H9 (cell line): Measurements from ENCODE around the gene TTC33. TPM values are rescaled to one million over a fixed set of nuclear protein-coding genes. Genes with fewer than 3 reads are reported as not detected.

Experiments
- DNase-seq: peaks from one replicate; pipeline ENCODE4 v3.0.0-alpha.2; 2017
- H2AFZ ChIP-seq: one replicate; pipeline ENCODE4 v1.6.1; 2013; ENCODE audit warnings: mild to moderate bottlenecking, low read length, control low read depth, moderate library complexity
- H2AK5ac ChIP-seq: 2 replicates; pipeline ENCODE4 v1.6.1; 2013; ENCODE audit warnings: low read length, control low read depth, mixed read lengths; ENCODE audit not compliant: insufficient read length
- H2BK120ac ChIP-seq: one replicate; pipeline ENCODE4 v1.6.1; 2013; ENCODE audit warnings: low read depth, mild to moderate bottlenecking, low read length, control low read depth, inconsistent platforms; ENCODE audit not compliant: poor library complexity, severe bottlenecking
- H2BK12ac ChIP-seq: 2 replicates; pipeline ENCODE4 v1.6.1; 2013; ENCODE audit warnings: low read length, control low read depth, mixed read lengths, low read depth; ENCODE audit not compliant: insufficient read length
- H2BK15ac ChIP-seq: 2 replicates; pipeline ENCODE4 v1.6.1; 2013; ENCODE audit warnings: low read depth, low read length, control low read depth
- H2BK20ac ChIP-seq: one replicate; pipeline ENCODE4 v1.6.1; 2013; ENCODE audit warnings: low read depth, mild to moderate bottlenecking, low read length, control low read depth, inconsistent platforms; ENCODE audit not compliant: poor library complexity, severe bottlenecking
- H2BK5ac ChIP-seq: 2 replicates; pipeline ENCODE4 v1.6.1; 2013; ENCODE audit warnings: low read length, control low read depth, mixed read lengths; ENCODE audit not compliant: insufficient read length
- H3K14ac ChIP-seq: 2 replicates; pipeline ENCODE4 v1.6.1; 2013; ENCODE audit warnings: low read length, control low read depth; ENCODE audit not compliant: insufficient read depth
- H3K18ac ChIP-seq: 2 replicates; pipeline ENCODE4 v1.6.1; 2013; ENCODE audit warnings: low read depth, mild to moderate bottlenecking, mixed read lengths, low read length, control low read depth; ENCODE audit not compliant: insufficient read length
- H3K23ac ChIP-seq: 2 replicates; pipeline ENCODE4 v1.6.1; 2013; ENCODE audit warnings: low read length, control low read depth, mixed read lengths, low read depth; ENCODE audit not compliant: insufficient read length
- H3K23me2 ChIP-seq: 2 replicates; pipeline ENCODE4 v1.6.1; 2013; ENCODE audit warnings: low read depth, mild to moderate bottlenecking, mixed read lengths, low read length, control low read depth; ENCODE audit not compliant: insufficient read length, poor library complexity, severe bottlenecking
- H3K27ac ChIP-seq: 2 replicates; pipeline ENCODE4 v1.5.1; 2013; ENCODE audit warnings: low read length, control low read depth, mixed read lengths, low read depth; ENCODE audit not compliant: insufficient read length
- H3K27me3 ChIP-seq: 2 replicates; pipeline ENCODE4 v1.6.1; 2013; ENCODE audit warnings: low read length, control low read depth, inconsistent platforms; ENCODE audit not compliant: insufficient read depth
- H3K4ac ChIP-seq: 2 replicates; pipeline ENCODE4 v1.6.1; 2013; ENCODE audit warnings: low read depth, mild to moderate bottlenecking, control low read depth, inconsistent platforms, low read length, moderate library complexity
- H3K4me1 ChIP-seq: 2 replicates; pipeline ENCODE4 v1.6.1; 2013; ENCODE audit warnings: low read length, control low read depth, inconsistent platforms; ENCODE audit not compliant: insufficient read depth
- H3K4me2 ChIP-seq: 2 replicates; pipeline ENCODE4 v1.6.1; 2013; ENCODE audit warnings: low read length, control low read depth, mixed read lengths; ENCODE audit not compliant: insufficient read length, insufficient read depth
- H3K56ac ChIP-seq: 2 replicates; pipeline ENCODE4 v1.6.1; 2013; ENCODE audit warnings: low read depth, mild to moderate bottlenecking, mixed read lengths, low read length, control low read depth; ENCODE audit not compliant: insufficient read length
- H3K79me1 ChIP-seq: 2 replicates; pipeline ENCODE4 v1.6.1; 2013; ENCODE audit warnings: low read depth, mild to moderate bottlenecking, moderate library complexity, low read length, control low read depth, inconsistent platforms; ENCODE audit not compliant: insufficient read depth, poor library complexity, severe bottlenecking
- H3K79me2 ChIP-seq: 2 replicates; pipeline ENCODE4 v1.6.1; 2013; ENCODE audit warnings: low read length, control low read depth, inconsistent platforms; ENCODE audit not compliant: insufficient read depth
- H3K9ac ChIP-seq: 2 replicates; pipeline ENCODE4 v1.6.1; 2013; ENCODE audit warnings: low read length, control low read depth, mixed read lengths; ENCODE audit not compliant: insufficient read length; ENCODE audit errors: extremely low read depth
- H3K9me3 ChIP-seq: one replicate; pipeline ENCODE4 v1.6.1; 2013; ENCODE audit warnings: low read depth, low read length, inconsistent platforms; ENCODE audit not compliant: control insufficient read depth
- H3T11ph ChIP-seq: one replicate; pipeline ENCODE4 v1.6.1; 2013; ENCODE audit warnings: mild to moderate bottlenecking, low read length, control low read depth, inconsistent platforms
- H4K20me1 ChIP-seq: one replicate; pipeline ENCODE4 v1.6.1; 2013; ENCODE audit not compliant: control insufficient read depth, insufficient read length, insufficient read depth
- H4K5ac ChIP-seq: 2 replicates; pipeline ENCODE4 v1.6.1; 2013; ENCODE audit warnings: low read depth, mild to moderate bottlenecking, mixed read lengths, low read length, control low read depth; ENCODE audit not compliant: insufficient read length
- H4K8ac ChIP-seq: replicated peaks from 2 replicates; pipeline ENCODE4 v1.6.1; 2013; ENCODE audit warnings: low read length, control low read depth, mixed read lengths, low read depth; ENCODE audit not compliant: insufficient read length
- H4K91ac ChIP-seq: 2 replicates; pipeline ENCODE4 v1.6.1; 2013; ENCODE audit warnings: low read depth, mild to moderate bottlenecking, moderate library complexity, mixed read lengths, low read length, control low read depth; ENCODE audit not compliant: insufficient read length
- H3K27ac Mint-ChIP-seq, 3 experiments: 2 replicates in 2 of 3; 3 replicates in 1 of 3; pipeline ENCODE4 v1.8.0; 2020 to 2021; ENCODE audit warnings: mixed read lengths in 3 of 3, mild to moderate bottlenecking in 1 of 3, moderate library complexity in 1 of 3
- H3K27me3 Mint-ChIP-seq: 2 replicates; pipeline ENCODE4 v1.8.0; 2021; ENCODE audit warnings: low read depth, mild to moderate bottlenecking, moderate library complexity, mixed read lengths
- H3K36me3 Mint-ChIP-seq, 3 experiments: 2 replicates in 2 of 3; 3 replicates in 1 of 3; pipeline ENCODE4 v1.8.0; 2020 to 2021; ENCODE audit warnings: low read depth in 3 of 3, mixed read lengths in 3 of 3; ENCODE audit not compliant: insufficient read depth in 1 of 3
- H3K4me1 Mint-ChIP-seq, 2 experiments: 2 replicates each; pipeline ENCODE4 v1.8.0; 2020; ENCODE audit warnings: mixed read lengths in 2 of 2
- H3K4me3 Mint-ChIP-seq, 2 experiments: 2 replicates in 1 of 2; 3 replicates in 1 of 2; pipeline ENCODE4 v1.8.0; 2020 to 2021; ENCODE audit warnings: mild to moderate bottlenecking in 2 of 2, mixed read lengths in 2 of 2, moderate library complexity in 1 of 2
- H3K9me3 Mint-ChIP-seq, 2 experiments: 2 replicates in 1 of 2; 3 replicates in 1 of 2; pipeline ENCODE4 v1.8.0; 2020; ENCODE audit warnings: mild to moderate bottlenecking in 2 of 2, mixed read lengths in 2 of 2, moderate library complexity in 1 of 2
- CTCF ChIP-seq: fragments of 200-600 bp; sonication (generic); conservative IDR thresholded peaks from 3 replicates; pipeline ENCODE4 v1.8.0; 2021; ENCODE audit warnings: antibody characterized with exemption, mild to moderate bottlenecking
- WGBS: extraction: QIAGEN DNeasy Blood & Tissue Kit; methylation state at CpG from one replicate; pipeline ENCODE4 v1.1.7; 2013; ENCODE audit warnings: missing lambda C conversion rate, low lambda C conversion rate, mixed read lengths; ENCODE audit not compliant: insufficient read length; ENCODE audit errors: extremely low coverage; 5-methylcytosine and 5-hydroxymethylcytosine counted together
- total RNA-seq: library from RNA; stranded (reverse); gene quantifications from 2 replicates; pipeline ENCODE4 v1.2.1, GENCODE V29; 2021

Gene TTC33
- total RNA-seq, 1 experiment from 2014 or later = 7.3 TPM

- H3K27me3 Mint-ChIP-seq = no peaks in the 10 kb centered on the region
- no CpG with 5 or more reads among the region's 1 CpG for WGBS
- H3K27ac Mint-ChIP-seq = peak overlapping the region in 1 of 3 experiments; percentile 76; a peak in 2 of 7 replicates
- no peak overlapping the region for H3K27ac ChIP-seq
- no peaks in the 10 kb centered on the region for H3K23me2 ChIP-seq
- H2BK12ac ChIP-seq = no peak overlapping the region
- H3K27me3 ChIP-seq = no peaks in the 10 kb centered on the region
- H3T11ph ChIP-seq = no peak overlapping the region
- H2BK5ac ChIP-seq = no peak overlapping the region
- H3K4me3 Mint-ChIP-seq = no peak overlapping the region
- H4K5ac ChIP-seq = no peak overlapping the region
- no peak overlapping the region for H2BK120ac ChIP-seq
- no peak overlapping the region for H2BK20ac ChIP-seq
- no peak overlapping the region for H2AK5ac ChIP-seq
- H4K91ac ChIP-seq = no peak overlapping the region
- no peaks in the 10 kb centered on the region for H4K20me1 ChIP-seq
- no peak for DNase-seq
- TF ChIP-seq CTCF = no peak
- no peak overlapping the region for H4K8ac ChIP-seq
- H3K9ac ChIP-seq = no peak overlapping the region
- H3K4me2 ChIP-seq = no peak overlapping the region
- H3K14ac ChIP-seq = no peak overlapping the region
- H3K23ac ChIP-seq = no peak overlapping the region
- no peak overlapping the region for H2AFZ ChIP-seq
- no peak overlapping the region for H3K18ac ChIP-seq
- no peak overlapping the region for H3K4ac ChIP-seq
- H3K4me1 Mint-ChIP-seq = peaks cover 15 to 16% of the 10 kb centered on the region in 2 experiments
- H2BK15ac ChIP-seq = no peak overlapping the region
- H3K79me1 ChIP-seq = no peaks in the 10 kb centered on the region
- H3K9me3 ChIP-seq = no peaks in the 10 kb centered on the region
- peaks cover 6 to 13% of the 10 kb centered on the region in 2 experiments; a peak in 4 of 5 replicates for H3K9me3 Mint-ChIP-seq
- H3K56ac ChIP-seq = no peak overlapping the region
- peaks cover 0 to 13% (median 0%) of the 10 kb centered on the region in 3 experiments; a peak in 4 of 7 replicates for H3K36me3 Mint-ChIP-seq
- H3K79me2 ChIP-seq = no peaks in the 10 kb centered on the region
- no peaks in the 10 kb centered on the region for H3K4me1 ChIP-seq
These were observed 231.1 kb downstream of the TTC33 start for GRCh38 chr5:40524677-40525076.
